Mesenteric fat pad (tissue), 1 donor: Measurements from ENCODE around the gene NUP50. TPM values are rescaled to one million over a fixed set of nuclear protein-coding genes. Genes with fewer than 3 reads are reported as not detected.

Experiments
- DNase-seq: peaks from one replicate; pipeline ENCODE4 v3.0.0-alpha.2; 2020; ENCODE audit warnings: low spot score
- total RNA-seq: library from RNA; stranded (reverse); fragmentation: NEBNext Ultra II Directional; extraction: Animal tissue kit (Norgen Biotek cat#: 25700); gene quantifications from one replicate; pipeline ENCODE4 v1.2.1, GENCODE V29; 2021
- donor health status: DM: yes; HTN: yes; CAD: no.

The NUP50 gene
- total RNA-seq, 1 donor from 2014 or later = 58.0 TPM

DNA sequence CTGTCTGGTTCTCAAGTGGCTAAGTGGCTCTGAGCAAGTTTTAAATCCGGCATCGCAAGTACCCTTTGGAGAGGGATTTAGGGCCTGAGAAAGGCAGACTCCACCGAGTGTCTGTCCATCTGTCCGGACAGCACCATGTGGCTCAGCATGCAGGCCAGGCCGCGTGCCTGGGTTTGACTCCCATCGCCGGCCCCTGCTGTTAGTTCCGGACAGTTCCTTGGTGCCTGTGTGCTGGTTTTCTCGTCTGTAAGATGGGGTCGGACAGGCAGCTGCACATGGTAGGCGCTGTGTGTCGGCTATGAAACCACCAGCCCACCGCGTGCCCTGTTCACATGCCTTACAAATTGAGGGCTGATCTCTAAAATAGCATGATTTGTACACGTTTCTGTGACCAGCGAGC is 31.0 kb downstream of the NUP50 start:
- DNase-seq = no peak

- DNase-seq = no peak
Observed at GRCh38 chr22:45195616-45196015, 31.9 kb downstream of the NUP50 start.

DNA sequence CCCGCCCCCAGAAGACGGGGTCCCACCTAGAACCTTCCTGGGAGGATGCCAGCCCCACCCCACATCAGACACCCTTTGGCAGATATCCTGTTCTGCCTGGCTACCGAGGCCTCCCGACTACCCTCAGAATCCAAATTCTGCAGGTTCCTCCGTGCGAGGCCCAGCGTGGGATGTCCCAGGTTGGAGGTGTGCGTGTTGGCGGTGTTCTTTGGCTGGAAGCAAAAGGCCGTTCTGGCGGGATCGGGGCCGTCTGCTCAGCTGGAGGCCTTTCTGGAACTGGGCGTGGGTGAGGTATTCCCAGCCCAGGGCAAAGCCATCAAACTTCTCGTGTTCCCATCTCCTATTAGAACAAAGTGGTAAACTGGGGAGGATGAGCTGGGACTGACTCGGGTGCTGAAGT is 32.6 kb downstream of the NUP50 start:
- DNase-seq = no peak

- no peak for DNase-seq
Observed at GRCh38 chr22:45196926-45197605, 33.3 kb downstream of the NUP50 start.

DNA sequence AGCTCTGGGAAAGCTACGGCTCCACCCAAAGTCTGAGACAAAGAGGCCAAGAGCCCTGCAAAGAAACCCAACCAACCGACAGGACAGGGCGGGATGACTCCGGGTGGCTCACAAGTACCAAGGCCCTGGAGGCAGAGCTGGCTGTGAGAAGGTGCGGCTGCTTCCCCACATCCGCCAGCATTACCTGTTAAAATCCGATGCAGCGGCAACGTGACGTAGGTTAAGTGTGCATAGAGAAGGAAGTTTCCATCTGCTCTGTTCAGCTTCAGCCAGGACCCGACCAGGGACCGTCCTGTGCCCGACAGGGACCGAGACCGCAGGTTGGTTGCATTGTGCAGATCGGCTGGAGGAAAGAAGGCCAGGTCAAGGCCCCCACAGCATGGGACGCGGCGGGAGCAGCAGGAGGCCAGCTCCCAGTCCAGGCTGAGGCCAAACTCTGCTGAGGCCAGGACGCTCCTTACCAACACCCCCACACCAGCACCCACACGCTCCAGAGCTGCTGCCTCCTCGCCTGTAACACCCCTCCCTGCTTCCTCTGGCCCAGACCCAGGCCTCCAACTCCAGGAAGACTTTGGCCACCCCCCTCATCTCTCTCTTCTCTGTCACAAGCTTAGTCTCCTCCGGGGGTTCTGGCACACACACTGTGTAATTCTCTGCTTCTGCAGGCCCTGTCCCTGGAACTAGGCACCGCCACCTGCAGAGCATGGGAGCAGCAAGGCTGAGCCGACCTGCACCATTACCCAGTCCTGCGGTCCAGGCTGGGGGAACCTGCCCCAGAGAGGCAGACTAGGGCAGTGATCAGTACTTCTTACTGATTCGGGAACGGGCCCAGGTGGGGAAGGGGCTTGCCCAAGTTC is 34.1 kb downstream of the NUP50 start:
- no peak for DNase-seq

DNA sequence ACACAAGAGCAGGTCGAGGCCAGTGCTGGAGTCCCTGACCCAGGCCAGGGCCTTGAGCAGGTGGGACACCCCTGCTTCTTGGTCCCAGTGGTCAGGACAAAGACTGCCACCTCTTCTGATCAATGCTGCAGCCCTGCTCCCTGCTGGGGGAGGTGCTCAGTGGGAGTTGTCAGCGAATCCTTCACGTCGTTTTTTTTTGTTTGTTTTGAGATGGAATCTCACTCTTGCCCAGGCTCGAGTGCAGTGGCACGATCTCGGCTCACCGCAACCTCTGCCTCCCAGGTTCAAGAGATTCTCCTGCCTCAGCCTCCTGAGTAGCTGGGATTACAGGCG is 34.7 kb downstream of the NUP50 start:
- no peak for DNase-seq

DNA sequence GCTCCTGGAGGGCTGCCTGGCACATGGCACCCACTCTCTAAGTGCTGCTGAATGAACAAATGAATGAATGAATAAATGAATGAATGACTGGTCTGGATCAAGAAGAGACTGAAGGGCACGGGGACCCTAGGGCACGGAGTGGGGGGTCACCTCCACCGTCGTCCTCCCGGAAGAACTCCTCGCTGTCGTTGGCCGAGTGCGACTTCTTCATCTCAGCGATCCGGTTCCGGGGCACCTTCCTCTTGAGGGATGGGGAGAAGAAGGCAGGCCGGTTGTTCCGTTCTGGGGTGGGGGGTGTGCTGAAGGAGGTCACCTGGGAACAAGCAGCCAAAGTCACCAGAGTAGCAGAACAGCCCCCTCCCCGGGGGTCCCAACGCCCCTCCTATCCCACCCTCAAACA is 36.0 kb downstream of the NUP50 start:
- DNase-seq = no peak

DNA sequence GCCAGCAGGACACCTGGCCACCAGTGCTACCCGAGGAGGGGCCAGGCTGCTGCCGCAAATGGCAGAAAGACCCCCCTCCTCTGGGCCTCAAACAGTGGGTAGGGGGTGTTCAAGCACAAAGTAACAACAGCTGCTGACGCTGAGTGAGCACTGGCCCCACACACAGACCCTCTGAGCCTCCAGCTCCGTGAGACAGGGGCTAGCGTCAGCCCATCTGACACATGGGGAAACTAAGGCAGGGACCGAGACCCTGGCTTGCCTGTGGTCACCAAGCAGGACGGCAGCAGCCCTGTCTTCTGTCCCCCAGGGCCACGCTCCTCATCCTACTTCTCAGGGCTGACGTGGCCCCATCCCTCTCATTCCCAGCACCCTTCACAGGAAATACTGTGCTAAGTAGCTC is 36.5 kb downstream of the NUP50 start:
- no peak for DNase-seq

- no peak for DNase-seq
Observed at GRCh38 chr22:45200860-45201511, 37.3 kb downstream of the NUP50 start.

DNA sequence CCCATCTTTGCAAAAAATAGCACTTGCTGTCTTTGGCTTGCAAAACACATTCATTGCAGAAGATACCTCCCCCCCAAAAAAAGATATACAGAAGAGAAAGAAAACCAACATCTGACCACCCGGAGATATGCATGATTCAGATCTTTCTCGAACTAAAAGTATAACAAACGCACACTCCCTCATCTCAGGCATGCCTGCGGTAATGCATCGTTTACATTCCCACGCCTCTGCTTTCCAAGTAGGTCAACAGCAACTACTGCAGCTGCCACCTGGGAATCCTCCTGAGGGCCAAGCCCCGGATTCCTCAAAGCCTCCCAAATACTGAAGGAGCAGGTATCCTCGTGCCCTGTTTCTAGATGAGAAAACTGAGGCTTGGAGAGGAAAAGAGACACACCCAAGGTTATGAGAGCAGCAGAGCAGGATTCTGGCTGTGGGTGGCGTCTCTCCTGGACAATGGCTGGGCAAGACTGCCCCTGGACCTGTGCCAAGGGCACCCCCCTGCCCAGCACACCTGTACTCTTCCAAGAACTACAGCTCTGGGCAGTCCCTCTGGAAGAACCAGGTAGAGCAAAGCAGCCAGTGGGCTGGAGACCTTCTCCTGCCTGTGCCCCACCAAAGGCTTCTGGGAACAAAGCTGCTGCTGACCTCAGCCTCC is 38.1 kb downstream of the NUP50 start:
- DNase-seq = no peak

DNA sequence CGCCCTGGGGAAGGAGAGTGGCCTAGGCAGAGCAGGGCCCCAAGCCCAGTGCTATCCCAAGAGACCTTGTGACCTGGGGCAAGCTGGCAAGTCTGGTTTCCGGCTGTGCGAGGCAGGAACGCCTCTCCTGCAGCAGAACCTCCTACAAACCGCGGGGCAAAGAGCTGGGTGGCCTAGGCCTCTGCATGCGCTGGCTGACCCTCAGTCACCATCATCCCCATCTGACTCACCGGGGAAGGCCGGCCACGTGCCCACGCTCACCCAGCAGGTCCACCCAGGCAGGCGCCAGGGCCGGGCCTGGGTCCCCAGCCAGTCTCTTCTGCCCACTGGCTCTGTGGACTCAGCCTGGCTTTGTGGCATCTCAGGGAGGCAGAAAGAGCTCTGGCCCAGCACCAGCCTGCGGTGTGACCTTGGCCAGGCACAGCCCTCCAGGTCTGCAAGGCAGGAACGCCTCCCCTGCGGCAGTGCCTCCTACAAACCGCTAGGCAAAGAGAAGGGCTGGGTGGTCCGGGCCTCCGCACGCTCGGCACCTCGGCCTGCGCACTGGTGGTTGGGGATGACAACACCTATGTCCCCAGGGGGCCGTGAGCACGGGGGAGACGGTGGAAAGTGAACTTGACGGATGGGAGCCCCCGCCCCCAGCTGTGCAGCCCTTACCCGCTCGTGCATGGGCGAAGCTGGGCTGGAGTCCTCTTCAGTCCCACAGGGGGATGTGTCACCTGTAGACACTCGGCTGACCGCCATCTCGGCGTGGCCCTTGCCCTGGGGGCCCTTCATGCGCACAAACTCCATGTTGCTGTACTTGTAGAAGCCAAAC is 38.8 kb downstream of the NUP50 start:
- peak; percentile 85 for DNase-seq

- DNase-seq = peak; percentile 81
Observed at GRCh38 chr22:45203150-45203951, 39.6 kb downstream of the NUP50 start.

DNA sequence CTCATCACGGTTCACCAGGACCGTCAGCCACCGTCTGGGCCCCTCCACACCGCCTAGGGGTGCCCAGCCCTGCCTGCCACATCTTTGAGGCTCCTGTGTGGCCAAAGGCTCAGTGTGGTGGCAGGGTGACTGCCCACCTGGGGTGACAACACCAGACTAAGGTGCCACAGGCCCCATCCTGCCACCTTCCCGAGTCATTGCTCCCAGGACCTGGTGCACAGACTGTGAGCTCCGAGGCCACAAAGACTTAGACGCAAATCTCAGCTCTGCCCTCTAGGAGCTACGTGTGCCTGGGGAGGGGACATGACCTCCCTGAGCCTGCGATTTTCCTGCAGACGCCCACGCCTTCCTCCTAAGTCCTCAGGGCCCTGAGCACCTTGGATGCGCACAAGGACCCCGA is 40.5 kb downstream of the NUP50 start:
- peak; percentile 80 for DNase-seq

DNA sequence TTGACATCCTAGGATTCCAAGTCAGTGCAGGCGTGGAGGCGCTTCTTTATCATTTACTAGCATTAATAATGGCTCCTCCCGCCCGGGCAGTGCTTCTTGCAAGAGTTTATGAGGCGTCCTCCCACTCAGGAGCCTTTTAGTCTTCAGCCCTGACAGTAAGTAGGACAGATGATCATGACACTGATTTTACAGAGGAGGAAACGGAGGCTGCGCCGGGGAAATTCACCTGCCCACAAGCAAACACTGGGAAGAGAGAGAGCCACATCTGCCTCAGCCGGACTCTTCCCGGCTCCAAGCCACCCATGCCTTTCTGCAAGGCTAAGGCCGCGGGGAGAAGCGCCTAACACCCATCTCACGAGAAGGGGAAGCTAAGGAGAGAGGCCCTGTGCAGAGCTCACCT is 41.1 kb downstream of the NUP50 start:
- no peak for DNase-seq

DNA sequence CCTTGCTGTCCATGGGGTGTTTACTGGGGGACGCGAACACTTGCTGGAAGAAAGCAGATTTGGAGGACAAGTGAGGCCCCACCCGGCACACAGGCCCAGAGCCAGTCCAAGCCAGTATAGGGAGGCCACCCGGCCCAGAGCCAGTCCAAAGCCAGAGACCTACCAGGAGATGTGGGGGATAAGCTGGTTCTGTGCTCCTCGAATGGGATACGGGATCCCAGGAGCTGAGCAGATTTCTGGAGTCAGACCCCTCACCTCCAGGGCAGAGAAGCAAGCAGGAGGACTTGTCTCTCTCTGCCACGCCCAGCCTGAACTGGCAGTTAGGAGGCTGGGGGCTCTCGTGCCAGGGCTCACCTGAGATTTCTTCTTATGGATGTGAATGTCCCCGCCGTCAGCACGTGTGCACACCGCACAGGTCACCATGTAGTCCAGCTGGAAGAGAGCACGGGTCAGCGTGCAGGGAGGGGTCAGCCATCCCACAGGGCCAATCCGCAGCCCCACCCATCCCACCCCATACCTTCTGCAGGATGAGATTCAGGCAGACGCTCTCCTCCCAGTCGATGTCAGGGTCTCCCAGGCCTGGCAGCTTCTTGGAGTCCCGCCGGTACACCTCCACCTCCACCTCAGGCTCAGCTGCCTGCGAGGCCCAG is 41.7 kb downstream of the NUP50 start:
- no peak for DNase-seq

- DNase-seq = no peak
Observed at GRCh38 chr22:45206233-45206632, 42.5 kb downstream of the NUP50 start.

GRCh38 chr22:45207533-45207932 is 43.8 kb downstream of the NUP50 start:
- peak; percentile 78 for DNase-seq

DNA sequence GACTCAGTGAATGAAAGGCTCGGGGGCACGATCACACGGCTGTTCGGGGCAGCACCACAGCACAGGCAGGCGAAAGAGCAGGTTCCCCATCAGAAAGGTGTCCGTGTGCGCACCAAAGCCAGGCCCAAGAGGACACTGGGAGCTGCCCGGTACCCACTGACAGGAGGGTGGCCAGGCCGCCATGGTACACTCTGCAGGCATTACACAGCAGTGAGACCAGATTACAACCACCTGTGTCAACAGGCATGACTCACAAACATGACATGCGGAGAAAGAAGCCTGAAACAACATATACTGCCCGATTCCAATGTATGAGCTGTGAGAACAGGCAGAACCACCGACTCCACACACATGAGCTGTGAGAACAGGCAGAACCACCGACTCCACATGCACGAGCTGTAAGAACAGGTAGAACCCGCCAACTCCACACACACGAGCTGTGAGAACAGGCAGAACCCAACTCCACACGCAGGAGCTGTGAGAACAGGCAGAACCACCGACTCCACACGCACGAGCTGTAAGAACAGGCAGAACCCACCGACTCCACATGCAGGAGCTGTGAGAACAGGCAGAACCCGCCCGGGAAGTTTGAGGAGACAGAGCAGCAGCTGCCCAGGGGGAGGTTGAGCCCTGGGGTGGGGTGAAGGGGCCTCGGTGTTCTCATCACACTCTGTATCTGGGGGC is 44.4 kb downstream of the NUP50 start:
- no peak for DNase-seq

DNA sequence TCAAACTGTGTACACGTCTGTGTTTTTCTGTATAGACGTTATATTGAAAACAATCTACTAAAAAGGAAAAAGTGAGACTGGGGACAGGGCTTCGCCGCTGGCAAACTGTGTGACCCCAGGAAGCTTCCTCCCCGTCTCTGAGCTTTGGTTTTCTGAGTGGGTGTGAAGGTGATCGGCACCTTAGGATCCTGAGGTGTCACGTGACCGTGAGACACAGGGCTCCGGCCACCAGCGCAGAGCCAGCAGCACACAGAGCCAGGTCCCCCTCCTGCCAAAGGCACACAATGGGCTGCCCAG is 44.9 kb downstream of the NUP50 start:
- no peak for DNase-seq
